Epithelial cell of esophagus (primary cell): ENCODE measurements around the gene PRDM4.
"Not testable (repeated sequence)": the region's sequence is repeated elsewhere in the genome, so short reads cannot be mapped to it uniquely, and the experiment has no call there.

Source experiments
- DNase-seq: peaks from one replicate; pipeline ENCODE4 v3.0.0; 2010; ENCODE audit warnings: low read depth
- H3K4me3 ChIP-seq: 2 replicates; pipeline ENCODE4 v1.5.1; 2011; ENCODE audit warnings: mild to moderate bottlenecking, low read length, control low read depth
- CTCF ChIP-seq: IDR thresholded peaks from 2 replicates; pipeline ENCODE4 v1.5.1; 2011; ENCODE audit warnings: low read depth, mild to moderate bottlenecking, low read length, control low read depth, inconsistent platforms; ENCODE audit not compliant: insufficient read depth; ENCODE audit errors: missing control alignments

PRDM4 gene

GRCh38 chr12:107704041-107704440, 56.9 kb downstream of the PRDM4 start:
- no peak overlapping the region for H3K4me3 ChIP-seq
- peak; percentile 50 for DNase-seq
- no peak for TF ChIP-seq CTCF

- no peak for DNase-seq
- H3K4me3 ChIP-seq, result no peak overlapping the region
- no peak for TF ChIP-seq CTCF
Observed at GRCh38 chr12:107702106-107702505, 58.8 kb downstream of the PRDM4 start.

GRCh38 chr12:107695772-107696171, 65.2 kb downstream of the PRDM4 start:
- not testable (repeated sequence) for H3K4me3 ChIP-seq
- TF ChIP-seq CTCF, result peak; percentile 39
- DNase-seq, result peak; percentile 38

GRCh38 chr12:107685360-107686248, 75.3 kb downstream of the PRDM4 start, which contains the start of gene PWP1:
PWP1 (plus strand) TSS chr12:107685799; CDS start chr12:107685900, 101 bp downstream.
- peak within 1 kb of the TSS; percentile 97 for H3K4me3 ChIP-seq
- peak; percentile 97 for DNase-seq
- no peak for TF ChIP-seq CTCF

GRCh38 chr12:107684990-107685359, 76.0 kb downstream of the PRDM4 start:
- H3K4me3 ChIP-seq, result peak overlapping the region; percentile 97
- DNase-seq, result peak; percentile 30
- TF ChIP-seq CTCF, result no peak

- TF ChIP-seq CTCF, result no peak
- DNase-seq, result no peak
- H3K4me3 ChIP-seq, result peak overlapping the region; percentile 97
Observed at GRCh38 chr12:107684029-107684795, 76.7 kb downstream of the PRDM4 start.
